NOMO-1 treated with dmso at 0.1 percent for 144 hours (cell line): ENCODE results near the gene EIF5A.

ENCODE experiments used
- DNase-seq: peaks from one replicate; lab custom pipeline; 2025; ENCODE audit not compliant: unreplicated experiment; lab: John Stamatoyannopoulos, UW

Gene EIF5A

GRCh38 chr17:7306911-7307685 is at the start of gene EIF5A:
Gene EIF5A, plus strand, starts transcription at chr17:7307628. Its CDS starts 2,008 bp downstream, at chr17:7309636.
- DNase-seq = peak; percentile 99

DNA sequence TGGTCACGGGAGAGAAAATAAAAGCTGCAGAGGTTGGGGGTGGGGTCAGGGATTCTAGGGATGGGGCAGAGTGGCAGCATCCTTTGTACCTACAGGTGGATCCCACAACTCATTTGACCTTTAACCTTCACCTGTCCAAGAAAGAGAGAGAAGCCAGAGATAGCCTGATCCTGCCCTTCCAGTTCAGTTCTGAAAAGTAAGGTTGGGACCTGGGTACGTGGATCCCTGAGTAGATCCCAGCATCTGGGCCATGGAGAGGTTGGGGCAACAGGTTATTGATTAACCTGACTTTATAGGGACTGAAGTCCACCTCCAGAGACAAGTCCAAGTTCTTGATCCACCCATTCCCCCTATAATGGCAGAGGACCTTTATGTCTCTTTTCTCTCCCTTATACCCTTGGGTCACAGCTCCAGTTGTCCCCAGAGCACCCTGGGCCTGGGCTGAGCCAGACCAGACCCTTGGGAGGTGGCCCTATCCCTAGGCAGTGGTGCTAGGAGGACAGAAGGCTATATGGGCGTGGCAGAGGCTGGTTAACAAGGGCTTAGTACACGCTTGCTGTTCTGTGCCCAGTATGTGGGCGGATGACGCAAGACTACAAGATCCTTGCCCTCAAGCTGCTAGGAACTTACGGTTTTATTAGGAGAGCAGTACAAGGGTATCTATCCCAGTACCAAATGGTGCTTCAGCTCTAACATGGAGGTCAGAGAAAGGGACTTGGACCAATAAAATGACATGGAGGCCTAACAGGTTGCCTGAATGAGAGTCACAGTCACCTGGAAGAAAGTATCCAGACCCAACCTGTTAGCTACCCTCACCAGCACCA is 48.5 kb upstream of the EIF5A start:
- no peak for DNase-seq

GRCh38 chr17:7259555-7259889 is 47.9 kb upstream of the EIF5A start:
- DNase-seq = no peak

DNA sequence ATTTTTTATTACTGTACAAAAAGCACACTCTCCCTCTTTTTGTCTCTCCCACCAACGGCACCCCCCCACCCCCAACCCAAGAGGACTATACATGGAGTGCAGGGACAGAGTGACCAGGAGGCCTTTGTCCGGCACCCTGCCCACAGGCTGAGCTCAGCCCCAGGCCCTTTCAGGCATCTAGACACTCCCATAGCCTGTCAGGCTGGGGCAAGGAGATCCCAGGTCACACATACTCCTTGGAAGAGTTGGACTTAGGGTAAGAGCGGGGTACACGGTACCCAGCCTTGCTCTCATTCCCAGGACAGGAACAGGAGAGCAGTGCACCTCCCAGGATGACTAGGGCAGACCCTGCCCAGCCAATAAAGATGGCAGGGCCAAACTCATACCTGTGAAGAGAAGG is 47.3 kb upstream of the EIF5A start:
- DNase-seq = no peak

DNA sequence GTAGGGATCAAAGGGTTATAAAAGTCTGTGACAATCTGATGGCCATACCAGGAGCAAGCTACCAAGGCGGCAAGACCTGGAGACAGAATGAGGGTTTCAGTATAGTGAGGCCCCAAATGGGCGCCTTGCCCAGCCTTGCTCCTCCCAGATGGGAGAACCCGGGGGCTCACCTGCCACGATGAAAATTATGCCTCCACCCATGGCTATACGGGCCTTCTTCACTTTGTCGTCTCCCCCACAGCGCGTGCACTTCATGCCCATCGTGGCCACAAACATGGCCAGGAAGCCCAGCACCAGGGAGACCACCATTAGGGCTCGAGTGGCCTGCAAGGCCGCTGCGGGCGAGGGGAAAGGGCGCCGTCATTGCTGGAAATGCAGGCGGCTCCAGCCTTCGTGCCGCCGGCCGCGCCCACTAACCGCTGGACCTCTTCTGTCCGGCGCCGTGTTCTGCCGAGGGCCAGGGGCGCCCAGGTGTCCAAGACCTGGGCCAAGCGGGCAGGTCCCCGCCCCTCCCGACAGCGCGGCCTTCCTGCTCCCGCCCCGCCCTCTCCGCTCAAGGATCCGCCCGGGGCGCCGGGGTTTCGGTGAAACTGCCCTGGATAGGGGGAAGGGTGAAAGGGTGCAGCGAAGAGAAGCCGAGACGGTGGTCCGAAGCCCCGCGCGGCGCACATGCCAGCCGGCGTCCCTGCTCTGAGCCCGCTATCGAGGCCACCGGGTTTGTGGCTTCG is 46.6 kb upstream of the EIF5A start:
- DNase-seq = no peak

DNA sequence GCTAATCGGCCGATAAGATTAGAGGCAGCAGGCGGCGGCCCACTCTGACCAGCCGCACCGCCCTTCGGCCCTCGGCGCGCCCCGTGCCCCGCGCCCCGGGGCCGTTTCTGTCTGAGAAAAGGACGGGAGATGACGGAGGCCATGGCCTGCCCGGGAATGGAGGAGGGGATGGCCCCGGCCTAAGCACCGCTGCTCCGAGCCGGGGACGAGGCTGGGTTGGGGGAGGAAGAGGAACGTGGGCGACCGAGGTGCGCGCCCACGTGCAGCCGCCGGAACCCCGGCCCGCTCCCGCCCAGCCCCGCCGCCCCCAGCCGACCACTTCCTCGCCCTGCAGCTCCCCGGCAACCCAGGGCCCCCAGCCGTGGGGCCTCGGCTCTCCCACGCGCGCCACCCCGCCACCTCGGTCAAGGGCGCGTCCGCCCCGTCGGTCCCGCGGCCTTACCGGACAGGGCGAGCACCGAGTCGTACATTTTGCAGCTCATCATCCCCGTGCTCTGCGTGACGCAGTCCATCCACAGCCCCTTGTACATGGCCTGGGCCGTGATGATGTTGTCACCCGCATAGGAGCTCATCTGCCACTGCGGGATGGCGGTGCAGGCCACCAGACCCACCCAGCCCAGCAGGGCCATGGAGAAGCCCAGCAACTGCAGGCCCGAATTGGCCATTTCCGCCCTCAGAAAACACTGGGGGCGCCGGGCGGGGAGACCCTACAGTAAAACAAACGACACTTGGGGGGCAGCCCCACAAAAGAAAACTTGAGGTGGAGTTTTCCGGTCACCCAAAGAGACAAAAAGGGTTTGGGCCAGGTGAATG is 45.8 kb upstream of the EIF5A start:
- no peak for DNase-seq

DNA sequence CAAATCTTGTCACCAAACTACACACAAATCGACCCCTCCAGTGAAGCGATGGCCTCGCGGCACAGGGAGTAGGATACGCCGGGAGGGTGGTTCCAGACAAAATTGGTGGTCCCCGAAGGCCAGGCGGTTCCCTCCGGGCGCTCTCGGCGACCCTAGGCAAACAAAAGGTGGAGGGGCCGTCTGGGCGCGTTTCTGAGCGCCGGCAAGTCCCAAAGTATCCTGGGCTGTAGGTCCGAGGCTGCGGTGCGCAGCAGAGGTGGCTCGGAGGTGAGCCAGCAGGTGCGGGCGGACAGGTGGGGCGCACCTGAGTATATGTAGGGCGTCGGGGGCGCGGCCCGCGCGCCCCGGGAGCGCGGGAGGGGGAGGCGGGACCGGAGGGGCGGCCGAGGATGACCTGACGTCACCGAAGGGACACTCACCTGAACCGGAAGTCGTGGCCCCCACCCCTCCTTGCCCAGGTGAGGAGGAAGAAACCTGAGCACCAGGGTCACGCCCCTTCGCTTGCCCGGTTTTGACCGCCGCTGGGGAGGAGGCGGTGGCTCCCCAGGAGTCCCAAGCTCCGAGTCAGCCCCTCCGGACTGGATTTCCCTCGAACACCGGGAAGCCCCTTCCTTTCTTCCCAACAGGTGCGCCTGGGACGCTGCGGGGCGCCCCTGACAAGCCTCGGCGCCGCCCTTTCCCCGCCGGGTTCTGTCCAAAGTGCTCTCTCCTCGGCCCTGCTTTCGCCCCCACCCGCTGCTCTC is 45.1 kb upstream of the EIF5A start, which contains the start of gene CLDN7:
Gene CLDN7 (minus strand): TSS at position 287 of the 743 bp plus-strand sequence. CDS start 435 bp downstream, outside the sequence.
- DNase-seq = no peak

DNA sequence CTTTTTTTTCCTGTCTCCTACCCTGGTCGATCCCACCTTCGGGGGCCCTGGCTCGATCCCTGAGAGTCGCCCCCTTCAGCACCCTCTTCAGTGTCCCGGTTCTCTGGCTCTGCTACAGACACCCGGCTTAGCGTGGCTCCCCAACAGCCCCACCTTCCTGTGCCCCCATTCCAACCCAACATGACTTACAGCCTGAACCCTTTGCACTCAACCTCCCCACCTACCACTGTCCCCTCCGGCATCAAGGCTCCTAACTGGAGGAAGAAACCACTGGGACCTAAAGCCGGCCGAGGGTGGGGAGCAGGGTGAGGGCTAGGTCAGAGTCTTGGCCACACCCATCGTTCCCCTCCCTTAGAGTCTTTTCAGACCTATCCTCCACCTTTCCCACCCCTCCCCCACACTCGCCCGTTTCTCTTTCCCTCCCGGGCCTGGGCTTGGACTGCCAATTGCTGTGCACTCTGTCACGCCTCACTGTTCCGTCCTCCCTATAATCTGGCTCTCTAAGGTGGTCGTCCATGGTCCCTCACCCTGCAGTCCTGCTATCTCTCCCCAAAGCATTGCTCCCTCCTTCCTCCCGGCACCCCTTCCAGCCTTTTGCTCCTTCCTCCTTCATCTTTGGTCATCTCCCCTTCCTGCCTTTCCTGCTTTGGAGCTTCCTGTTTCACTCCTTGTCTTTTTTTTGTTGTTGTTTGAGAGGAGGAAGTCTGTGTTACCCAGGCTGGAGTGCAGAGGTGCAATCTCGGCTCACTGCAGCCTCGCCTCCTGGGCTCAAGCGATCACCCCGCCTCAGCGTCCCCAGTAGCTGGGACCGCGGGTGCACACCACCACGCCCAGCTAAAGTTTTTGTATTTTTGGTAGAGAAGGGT is 44.3 kb upstream of the EIF5A start:
- no peak for DNase-seq

- no peak for DNase-seq
Measured at GRCh38 chr17:7263801-7264078, 43.7 kb upstream of the EIF5A start.

DNA sequence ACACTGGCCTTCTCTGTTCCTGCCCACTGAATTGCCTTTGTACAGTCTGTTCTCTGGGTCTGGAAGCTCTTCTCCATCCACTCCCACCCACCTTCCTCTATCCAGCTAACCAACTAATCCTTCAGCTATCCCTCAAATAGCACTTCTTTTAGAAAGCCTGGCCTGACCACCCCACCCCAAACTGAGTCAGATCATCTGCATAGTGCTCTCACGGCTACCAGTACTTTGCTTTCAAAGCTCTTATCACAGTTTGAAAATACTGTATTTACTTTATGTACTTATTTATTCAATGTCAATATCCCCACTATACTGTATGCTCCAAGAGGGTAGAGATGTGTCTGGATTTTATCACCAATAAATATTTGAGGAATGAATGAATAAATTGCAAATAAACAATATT is 40.6 kb upstream of the EIF5A start:
- no peak for DNase-seq

DNA sequence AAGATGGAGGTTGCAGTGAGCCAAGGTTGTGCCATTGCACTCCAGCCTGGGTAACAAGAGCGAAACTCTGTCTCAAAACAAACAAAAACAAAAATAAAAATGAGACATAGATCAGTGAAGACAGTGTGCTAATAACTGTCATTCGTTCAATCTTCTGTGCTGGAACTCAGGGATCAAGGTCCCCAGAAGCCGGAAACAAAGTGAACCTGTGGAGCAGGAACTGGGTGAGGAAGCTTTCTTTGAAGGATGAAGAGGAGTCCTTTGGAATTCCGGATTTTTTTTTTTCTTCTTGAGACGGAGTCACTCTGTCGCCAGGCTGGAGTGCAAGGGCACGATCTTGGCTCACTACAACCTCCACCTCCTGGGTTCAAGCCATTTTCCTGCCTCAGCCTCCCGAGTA is 28.0 kb upstream of the EIF5A start:
- no peak for DNase-seq

GRCh38 chr17:7280519-7281073 is 26.8 kb upstream of the EIF5A start:
- DNase-seq = peak; percentile 86

DNA sequence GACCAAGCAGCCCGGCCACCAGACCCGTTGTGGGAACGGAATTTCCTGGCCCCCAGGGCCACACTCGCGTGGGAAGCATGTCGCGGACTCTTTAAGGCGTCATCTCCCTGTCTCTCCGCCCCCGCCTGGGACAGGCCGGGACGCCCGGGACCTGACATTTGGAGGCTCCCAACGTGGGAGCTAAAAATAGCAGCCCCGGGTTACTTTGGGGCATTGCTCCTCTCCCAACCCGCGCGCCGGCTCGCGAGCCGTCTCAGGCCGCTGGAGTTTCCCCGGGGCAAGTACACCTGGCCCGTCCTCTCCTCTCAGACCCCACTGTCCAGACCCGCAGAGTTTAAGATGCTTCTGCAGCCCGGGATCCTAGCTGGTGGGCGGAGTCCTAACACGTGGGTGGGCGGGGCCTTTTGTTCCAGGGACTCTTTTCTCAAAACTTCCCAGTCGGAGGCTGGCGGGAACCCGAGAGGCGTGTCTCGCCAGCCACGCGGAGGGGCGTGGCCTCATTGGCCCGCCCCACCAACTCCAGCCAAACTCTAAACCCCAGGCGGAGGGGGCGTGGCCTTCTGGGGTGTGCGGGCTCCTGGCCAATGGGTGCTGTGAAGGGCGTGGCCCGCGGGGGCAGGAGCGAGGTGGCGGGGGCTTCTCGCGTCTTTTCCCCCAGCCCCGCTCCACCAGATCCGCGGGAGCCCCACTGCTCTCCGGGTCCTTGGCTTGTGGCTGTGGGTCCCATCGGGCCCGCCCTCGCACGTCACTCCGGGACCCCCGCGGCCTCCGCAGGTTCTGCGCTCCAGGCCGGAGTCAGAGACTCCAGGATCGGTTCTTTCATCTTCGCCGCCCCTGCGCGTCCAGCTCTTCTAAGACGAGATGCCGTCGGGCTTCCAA is 26.1 kb upstream of the EIF5A start, which contains the start of gene SLC2A4:
Gene SLC2A4 (plus strand): TSS at position 645 of the 879 bp plus-strand sequence. CDS start 217 bp downstream, at position 862.
- peak; percentile 76 for DNase-seq

- DNase-seq = no peak
Measured at GRCh38 chr17:7281953-7282751, 25.3 kb upstream of the EIF5A start.

DNA sequence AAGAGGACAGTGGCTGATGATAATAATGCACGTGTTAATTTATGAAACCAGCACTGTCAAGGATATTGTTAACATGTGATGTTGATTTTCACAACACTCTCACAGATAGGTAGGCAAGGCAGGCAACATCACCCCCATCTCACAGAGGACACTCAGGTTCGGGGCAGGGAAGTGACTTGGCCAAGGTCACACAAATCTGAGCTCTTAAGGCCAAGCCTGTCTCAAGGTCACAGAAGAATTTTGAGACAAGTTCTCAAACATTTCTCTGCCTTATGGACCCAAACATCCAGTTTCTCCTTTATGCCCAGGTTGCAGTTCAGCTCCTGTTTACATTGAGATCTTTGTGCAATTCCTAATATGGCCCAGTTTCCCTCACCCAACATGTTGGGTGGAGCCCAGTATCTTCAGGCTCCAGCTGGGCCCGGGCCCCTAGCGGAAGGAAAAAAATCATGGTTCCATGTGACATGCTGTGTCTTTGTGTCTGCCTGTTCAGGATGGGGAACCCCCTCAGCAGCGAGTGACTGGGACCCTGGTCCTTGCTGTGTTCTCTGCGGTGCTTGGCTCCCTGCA is 24.6 kb upstream of the EIF5A start:
- no peak for DNase-seq

GRCh38 chr17:7283471-7284216 is 23.8 kb upstream of the EIF5A start:
- DNase-seq = no peak
